Stimulated activated CD8-positive, alpha-beta memory T cell treated with anti-CD3 and anti-CD28 coated beads, Interleukin-15, amount 100 ng/mL, for 4 hours (primary cell): ENCODE data around the gene LYZL6.
"Not testable (repeated sequence)": the region's sequence is repeated elsewhere in the genome, so short reads cannot be mapped to it uniquely, and the experiment has no call there.

ENCODE experiments used
- DNase-seq, 2 donors: peaks; one replicate each; pipeline ENCODE4 v3.0.0-alpha.2; 2020; ENCODE audit warnings: low read depth in 2 of 2

LYZL6 gene

DNA sequence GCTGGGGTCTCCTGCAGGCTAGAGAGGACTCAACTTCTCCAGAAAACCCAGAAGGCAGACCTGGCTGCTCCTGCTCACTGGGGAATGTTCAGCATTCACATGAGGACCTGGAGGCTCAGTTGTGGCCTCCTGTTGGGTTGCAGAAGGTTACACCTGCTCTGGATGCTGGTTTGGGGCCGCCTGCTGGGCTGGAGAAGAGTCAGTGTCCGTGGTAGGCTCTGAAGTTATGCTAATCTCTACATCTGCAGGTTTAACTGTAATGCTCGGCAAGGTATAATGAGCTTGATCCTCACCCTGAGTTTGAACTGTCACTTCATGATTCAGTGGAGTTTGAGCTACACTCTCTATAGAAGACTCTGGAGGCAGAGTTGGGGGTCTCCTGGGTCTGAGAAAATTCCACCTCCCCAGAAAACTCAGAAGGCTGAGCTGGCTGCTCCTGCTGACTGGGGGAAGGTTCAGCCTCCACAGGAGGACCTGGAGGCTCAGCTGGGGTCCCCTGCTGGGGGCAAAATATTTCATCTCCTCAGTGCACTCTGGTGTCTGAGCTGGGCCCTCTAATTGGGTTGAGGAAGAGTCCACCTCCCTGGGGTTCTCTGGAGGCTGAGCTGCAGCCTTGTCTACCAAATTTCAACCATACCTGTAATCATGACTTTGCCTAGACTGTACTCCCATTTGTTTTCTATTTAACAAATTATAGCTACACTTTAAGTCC, 36.4 kb downstream of the LYZL6 start:
- no peak for DNase-seq

DNA sequence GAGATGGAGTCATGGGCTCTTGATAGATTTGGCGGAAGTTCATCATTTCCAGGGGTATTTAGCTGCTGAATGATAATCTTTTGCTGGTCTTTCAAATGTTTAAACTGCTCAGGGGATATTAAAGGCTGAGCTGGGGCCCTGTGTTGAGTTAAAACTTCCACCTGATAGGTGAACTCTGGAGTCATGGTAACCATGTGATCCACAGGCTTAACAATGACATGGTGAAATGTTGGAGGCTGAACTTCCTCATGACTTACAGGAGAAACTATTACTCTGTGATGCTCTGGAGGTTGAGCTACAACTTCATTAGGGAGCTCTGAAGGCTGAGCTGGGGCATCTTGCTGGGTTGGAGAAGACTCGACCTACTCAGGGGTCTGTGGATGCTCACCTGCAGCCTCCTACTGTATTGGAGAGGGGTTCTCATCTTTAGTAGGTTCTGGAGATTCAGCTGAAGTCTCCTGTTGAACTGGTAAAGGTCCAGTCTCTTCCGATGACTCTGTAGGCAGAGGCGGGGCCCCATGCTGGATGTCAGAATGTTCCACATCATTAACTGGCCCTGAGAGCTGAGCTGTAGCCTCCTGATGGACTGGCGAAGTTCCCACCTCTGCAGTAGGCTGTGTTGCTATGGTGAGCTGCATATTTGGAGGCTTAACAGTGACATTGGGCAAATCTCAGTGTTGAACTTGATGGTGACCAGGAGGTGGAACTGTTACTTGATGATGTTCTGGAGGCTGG, 37.2 kb downstream of the LYZL6 start:
- no peak for DNase-seq

DNA sequence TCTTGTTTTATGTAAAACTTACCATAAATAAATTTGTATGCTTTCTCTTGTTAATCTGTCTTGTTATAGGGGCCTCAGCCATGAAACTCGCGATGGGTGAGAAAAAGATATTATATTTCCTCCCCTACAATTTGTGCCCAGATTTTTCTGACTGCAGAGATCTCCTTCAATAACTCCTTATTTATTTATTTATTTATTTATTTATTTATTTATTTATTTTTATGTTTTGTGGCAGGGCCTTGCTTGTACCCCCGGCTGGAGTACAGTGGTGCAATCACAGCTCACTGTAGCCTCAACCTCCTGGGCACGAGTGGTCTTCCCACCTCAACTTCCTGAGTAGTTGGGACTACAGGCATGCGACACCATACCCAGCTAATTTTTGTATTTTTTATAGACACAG, 40.1 kb downstream of the LYZL6 start:
- DNase-seq: no peak

DNA sequence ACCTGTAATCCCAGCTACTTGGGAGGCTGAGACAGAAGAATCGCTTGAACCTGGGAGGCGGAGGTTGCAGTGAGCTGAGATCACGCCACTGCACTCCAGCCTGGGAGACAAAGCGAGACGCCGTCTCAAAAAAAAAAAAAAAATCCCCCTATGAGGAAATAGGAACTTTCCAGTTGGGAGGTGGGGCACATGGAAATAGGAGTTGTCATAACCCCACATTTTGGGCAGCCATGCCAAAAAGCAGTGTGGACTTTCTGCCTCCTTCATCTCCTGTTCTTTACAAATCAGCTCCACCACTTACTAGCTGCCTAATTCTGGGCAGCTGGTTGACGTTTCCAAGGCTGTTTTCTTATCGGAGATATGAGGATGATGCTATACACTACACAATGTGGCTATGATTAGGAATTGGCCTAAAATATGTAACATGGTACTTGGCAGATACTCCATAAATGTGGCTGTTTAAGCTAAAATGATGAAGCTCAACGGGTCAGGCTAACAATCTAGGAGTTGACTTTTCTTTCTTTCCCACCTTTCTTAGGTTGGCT, 41.8 kb downstream of the LYZL6 start:
- DNase-seq: no peak

DNA sequence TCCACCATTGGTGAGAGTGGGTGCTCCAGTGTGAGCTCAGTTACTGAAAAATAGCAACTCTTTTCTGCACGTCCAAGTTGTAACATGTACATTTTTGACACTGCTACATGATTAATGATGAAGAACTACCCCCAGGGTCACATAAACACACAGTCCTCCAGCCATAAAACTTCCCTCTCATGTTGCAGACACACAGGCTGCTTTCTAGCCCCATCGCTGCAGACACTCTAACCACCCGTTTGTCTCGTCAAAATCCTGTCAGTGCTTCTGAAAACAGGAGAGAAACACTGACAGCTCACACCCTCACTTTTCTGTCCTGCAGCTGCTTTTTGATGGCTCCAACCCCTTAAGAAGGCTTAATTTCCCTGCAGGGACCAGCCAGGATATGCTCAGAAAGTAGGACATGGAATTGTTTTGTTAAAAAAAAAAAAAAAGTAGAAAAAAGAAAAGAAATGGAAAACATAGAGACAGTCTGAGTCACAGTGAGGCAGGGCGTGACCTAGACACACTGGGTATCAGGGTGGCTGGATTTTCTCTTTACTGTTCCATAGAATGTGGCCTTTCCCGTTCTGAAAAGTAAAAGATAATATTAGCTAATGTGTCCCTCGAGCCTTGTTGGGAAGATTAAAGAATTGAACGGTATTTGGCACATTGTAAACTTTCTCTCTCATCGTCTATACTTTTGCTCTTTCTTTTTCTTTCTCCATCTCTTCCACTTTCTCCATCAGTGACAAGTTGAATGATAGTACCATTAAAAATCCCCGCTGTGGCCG, 42.6 kb downstream of the LYZL6 start:
- no peak for DNase-seq

DNA sequence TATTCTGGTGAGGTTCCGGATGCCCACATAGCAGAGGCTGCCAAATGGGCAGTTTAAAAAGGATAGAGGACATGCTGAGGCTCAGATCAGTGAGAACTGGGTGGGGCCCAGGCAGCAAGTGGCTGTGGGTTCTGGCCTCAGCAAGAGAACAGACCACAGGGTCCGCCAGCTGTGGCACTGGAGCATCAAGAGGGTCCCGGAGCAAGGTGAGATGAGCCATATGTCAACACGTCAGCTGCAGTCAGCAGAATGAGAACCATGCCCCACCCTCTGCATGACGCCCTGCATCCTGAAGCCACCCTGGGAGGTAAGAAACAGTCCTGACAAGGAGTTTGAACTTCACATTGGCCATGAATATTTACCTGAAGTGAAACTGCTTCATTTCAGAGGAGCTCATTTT, 43.2 kb downstream of the LYZL6 start:
- DNase-seq: no peak

DNA sequence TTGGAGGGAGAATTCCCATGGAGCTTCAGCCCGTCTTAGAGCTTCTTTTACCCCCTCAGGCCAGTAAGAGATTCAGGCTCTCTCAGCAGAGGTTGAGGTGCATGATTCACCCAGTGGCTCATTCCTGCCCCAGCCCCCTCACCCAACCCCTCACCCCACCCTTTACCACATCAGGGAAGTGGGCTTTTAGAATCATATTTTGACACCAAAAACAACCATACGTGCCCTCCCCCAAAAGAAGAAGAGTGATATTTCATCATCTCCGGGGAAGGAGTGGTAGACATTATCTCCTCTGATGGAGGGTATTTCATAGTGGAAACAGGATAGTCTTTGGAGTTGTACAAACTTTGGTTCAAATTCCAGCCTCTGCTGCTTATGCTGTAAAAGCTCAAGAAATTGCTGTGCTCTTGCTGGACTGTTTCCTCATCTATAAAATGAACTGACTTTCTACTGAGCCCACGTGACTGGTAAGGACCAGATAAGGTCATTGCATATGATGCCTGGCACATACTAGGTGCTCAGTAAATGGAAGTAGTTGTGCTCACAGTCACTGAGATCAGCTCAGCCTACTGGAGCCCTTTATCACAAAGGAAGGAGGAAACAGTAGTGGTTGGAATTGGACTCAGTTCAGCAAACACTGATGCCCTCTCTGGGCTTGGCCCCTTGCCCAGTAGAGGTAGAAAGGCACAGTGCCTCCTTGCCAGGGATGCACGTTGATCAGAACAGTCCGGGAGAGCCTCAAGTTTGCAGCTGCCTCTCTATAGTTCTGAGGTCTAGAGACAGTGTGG, 45.0 kb downstream of the LYZL6 start:
- peak in 1 of 2 donors; percentile 50 for DNase-seq

DNA sequence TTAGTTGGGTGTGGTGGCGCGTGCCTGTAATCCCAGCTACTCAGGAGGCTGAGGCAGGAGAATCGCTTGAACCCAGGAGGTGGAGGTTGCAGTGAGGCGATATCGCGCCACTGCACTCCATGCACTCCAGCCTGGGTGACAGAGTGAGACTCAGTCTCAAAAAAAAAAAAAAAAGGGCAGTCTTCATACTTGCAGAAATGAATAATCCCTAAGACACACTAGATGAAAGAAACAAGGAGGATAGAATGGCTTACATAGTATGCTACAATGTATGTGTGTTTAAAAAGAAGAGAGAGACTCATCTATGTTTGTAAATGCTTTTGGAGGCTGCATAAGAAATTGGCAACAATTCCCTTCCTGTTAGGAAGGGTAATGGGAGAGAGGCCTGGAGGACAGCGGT, 45.7 kb downstream of the LYZL6 start:
- DNase-seq: not testable (repeated sequence)

DNA sequence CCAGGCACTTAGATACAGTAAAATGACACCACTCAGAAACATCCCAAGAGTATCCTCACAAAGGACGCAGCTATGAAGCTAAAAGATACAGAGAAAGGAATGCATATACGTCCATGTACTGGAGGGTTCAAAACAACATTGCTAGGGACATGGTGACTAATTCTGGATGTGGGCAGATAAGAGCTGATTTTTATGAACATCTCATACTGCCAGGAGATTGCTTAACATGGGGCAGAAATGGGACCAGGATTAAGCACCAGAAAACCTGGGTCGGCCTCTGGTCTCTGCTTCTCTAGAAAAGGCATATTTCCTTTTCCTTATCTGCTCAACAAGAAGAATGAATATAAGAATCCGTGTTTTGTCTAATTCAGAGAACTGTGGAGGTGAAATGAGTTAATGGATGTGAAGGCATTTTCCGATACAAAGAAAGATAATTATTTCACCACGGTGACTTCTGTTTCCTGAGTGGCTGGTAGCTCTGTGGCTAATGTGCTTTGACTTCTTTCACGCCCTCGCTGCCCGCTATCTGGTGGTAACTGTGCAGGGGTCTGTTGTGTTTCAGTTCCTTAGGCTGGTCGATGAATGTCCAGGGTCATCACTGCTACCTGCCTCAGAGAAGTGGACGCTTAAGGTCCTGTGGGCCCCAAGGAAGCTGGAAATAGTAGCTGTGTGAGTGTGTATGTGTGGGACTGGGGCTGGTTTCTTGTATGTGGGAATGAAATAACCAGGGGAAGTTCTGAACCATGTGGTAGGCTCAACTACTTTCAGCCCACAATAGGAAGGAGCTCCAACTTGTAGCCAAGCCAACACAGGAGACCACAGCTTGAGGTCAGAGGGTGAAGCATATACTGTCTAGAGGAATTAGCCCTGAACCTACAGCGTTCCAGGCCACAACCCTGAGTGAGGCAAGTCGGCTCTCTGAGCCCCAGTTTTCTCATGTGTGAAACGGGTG, 47.6 kb downstream of the LYZL6 start:
- no peak for DNase-seq

DNA sequence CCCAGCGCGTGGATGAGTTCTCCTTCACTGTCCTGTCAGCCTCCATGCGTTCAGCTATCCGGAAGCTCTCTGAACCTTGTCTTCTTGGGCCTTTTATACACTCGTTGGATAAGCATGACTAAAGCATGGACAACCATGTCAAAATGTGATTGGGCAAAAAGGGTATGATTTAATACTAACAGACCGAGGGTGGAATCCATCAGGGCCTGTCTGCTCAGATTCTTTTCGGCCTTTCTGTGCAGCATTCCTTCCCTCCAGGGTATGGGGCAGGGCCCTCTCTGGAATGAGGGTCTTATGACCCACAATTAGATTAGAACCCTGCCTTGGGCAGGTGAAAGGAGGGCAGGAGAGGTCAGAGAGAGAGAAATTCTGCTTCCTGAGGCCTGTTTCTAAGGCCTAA, 49.3 kb downstream of the LYZL6 start:
- no peak for DNase-seq

DNA sequence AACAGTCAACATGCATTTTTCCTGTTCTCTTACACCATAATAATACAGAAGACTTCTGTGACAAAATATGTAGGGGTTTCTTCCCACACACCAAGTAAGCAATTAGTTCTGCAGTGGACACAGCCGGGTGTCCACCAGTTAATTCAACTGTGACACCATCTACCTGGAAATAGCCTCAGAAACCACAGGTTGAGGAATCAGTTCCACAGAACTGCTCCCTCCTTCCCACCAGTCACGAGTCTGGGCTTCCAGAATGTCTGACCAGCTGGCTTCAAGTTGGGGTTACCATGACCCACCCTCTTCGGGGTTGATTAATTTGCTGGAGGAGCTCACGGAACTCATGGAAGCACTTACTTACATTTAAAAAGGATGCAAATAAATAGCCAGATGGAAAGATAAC, 49.8 kb downstream of the LYZL6 start:
- DNase-seq: no peak

DNA sequence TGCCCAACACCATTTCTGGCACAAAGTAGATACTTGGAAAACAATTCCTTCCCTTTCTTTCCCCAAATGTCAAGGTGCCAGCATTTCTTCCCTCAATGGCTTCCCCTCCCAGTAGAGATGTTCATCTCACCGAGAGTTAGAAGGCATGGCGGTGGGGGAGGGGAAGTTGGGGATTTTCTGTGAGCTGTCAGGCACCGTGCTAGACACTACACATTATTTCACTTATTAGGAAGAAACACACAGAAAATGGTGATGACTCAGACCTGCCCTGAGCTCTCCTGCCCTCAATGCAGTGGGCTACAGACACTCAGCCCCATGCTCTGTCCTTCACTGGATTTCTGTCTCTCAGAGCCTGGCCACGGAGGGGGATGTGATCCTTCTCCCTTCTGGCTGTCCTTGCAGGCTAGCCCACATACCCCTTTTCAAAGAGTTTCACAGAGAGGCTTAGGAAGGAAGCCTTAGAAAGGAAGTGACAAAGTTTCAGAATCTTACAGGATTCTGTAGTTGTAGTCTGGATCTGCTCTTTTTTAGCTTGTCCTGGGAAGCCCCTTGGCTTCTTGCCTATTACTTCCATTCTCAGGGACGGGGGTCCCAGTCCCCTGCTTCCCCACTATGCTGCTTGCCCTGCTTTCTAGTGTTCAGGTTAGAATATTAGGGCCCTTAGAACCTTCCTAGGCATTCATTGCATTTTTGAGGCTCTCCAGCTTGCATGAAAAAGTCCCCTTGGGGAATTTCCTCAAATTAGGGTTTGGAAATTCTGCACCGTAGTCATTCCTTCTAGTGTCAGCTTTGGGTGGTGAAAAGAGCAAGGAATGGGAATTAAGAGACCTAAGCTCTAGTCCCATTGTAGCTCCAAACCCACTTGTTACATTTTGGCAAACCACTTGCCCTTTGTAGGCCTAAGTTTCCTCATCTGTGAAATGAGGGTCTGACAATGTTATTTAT, 51.1 kb downstream of the LYZL6 start:
- DNase-seq: no peak

DNA sequence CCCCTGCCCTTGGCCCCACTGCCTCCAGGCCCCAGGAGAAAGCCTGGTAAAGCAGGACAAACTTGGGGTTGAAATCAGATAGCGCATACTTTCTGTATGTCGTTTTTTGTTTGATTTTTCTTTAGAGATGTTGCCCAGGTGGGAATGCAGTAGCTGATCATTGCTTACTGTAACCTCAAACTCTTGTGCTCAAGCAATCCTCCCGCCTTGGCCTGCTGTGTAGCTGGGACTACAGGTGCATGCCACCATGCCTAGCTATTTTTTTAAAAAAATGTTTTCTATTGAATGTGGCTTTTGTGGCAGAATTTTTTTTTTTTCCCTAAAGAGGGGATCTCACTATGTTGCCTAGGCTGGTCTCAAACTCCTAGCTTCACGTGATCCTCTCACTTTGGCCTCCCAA, 52.2 kb downstream of the LYZL6 start:
- no peak for DNase-seq

DNA sequence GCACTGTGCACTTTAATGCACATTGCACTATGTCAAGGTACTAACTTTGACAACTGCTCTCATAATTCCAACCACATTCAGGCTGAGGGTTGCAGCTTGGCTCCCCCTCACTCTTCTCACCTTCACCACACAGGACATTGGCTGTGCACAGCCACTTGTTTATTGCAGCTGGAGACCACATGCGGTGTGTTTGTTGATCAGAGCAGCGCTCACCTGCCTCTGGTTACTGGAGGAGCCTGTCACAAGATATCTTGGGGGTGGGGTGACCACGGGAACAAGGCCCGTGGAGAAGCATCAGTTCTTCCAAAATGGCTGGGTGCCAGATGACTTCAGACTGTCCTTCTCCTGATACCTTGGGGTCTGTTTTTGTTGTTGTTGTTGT, 52.7 kb downstream of the LYZL6 start:
- no peak for DNase-seq

DNA sequence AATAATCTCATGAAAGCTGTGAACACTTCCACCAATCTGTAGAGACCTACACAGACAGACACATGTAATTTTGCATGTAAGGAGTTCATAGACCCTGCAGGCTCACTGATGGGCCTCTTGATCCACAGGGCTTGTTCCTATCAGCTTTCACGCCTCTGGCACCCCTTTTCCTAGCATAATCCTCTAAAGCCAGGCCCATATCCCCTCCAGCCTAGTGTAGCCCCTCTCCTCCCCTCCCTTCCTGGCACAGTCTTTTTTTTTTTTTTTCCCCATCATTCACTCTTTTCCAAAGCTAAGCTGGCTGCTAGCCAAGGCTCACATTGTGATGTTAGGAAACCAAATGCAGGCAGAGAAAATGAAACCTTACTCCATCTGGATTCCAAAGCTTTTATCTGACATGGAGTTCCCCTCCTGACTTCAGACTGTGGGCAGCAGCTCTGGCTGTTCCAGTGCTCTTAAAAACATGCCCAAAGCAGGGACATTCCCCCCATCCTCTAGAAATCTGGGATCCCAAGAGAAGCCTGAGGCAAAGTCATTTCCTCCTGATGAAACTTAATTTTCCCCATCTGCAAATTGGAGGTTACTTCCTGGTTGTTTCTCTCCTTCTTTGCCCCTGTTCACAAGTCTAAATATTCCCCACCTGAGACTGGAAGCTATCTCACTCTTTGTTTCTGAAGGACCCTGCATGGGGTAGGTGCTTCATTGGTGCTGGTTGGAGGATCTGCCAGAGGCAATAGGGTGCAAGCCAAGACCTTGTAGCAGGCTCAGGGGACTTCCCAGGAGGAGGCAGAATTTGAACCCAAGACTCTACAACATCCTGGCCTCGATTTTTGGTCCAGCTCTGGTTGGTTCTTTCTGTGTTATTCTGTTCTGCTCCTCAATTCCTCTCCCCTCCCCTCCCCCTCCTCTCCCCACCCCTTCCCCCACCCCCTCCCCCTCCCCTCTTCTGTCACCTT, 53.4 kb downstream of the LYZL6 start:
- DNase-seq: no peak

DNA sequence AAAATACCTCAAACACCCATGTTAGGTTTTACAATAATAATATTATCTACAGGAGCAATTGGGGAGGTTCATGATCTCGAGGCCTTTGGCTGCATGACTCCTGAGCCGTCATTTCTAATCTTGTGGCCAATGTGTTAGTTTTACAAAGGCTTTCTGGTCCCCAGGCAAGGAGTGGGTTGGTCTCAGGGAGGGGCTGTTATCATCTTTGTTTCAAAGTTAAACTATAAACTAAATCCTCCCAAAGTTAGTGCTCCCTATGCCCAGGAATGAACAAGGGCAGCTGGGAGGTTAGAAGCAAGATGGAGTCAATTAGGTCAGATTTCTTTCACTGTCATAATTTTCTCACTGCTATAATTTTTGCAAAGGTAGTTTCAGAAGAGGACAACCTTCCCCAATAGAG, 54.3 kb downstream of the LYZL6 start:
- no peak for DNase-seq
